ENCODE data around the gene VPS45.

The VPS45 gene

GRCh38 chr1:150073516-150073915 lies 5.9 kb downstream of the VPS45 start:
- DNase-seq: no peak

GRCh38 chr1:150076066-150076465 lies 8.5 kb downstream of the VPS45 start:
- no peak for DNase-seq

DNA sequence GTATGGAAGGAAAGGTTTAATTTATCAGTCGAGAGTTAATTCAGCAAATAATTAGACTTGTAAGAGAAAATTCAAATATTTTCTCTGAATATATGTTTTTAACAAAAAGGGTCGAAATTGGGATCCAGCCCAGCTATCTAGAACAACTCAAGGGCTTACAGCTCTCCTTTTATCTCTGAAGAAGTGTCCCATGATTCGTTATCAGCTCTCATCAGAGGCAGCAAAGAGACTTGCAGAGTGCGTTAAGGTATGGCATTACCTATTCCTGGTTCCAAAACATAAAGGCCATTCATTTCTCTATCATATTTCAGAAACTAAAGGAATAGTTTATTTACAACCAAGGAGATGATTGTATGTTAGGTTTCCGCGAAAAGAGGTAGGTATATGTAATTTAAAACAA lies 9.4 kb downstream of the VPS45 start:
- DNase-seq: no peak

DNA sequence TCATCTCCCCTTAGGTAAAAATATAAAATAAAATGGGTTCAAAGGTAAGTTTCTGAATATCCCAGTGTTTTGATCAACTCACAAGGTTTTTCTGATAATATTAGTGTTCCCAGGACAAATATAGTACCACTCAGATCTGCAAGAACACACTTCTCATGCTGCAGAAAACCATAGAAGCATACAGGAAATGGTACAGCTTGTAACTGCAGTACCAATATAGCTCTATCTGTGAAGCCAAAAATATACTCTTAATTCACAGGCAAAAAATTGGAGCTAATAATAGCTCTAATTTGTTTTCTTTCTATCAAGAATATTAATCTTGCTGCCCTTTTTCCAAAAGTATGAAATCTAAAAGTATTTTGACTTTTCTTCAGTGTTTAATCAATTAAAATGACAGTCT lies 13.2 kb downstream of the VPS45 start:
- DNase-seq: no peak

GRCh38 chr1:150082494-150082893 lies 14.9 kb downstream of the VPS45 start:
- DNase-seq: no peak

DNA sequence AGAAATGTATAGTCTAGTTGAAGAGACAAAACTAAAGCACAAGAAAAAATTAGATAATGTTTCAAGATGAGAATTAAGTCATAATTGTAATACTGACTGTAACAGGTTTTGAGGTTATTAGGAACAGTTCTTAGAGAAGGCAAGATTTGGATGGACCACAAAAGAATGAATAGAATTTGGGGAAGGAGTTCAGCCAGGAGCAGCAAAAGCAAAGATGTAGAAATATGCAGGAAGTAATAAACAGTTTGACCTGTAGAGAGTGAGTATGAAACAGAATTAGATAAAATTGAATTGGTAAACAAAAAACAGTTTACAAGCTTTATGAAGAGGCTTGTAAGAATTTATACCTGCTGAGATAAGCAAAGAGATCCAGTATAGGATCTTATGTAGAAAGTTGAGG lies 16.3 kb downstream of the VPS45 start:
- DNase-seq: no peak

- no peak for DNase-seq
Observed at GRCh38 chr1:150085406-150085805, 17.8 kb downstream of the VPS45 start.

GRCh38 chr1:150087415-150087814 lies 19.8 kb downstream of the VPS45 start:
- DNase-seq: no peak

DNA sequence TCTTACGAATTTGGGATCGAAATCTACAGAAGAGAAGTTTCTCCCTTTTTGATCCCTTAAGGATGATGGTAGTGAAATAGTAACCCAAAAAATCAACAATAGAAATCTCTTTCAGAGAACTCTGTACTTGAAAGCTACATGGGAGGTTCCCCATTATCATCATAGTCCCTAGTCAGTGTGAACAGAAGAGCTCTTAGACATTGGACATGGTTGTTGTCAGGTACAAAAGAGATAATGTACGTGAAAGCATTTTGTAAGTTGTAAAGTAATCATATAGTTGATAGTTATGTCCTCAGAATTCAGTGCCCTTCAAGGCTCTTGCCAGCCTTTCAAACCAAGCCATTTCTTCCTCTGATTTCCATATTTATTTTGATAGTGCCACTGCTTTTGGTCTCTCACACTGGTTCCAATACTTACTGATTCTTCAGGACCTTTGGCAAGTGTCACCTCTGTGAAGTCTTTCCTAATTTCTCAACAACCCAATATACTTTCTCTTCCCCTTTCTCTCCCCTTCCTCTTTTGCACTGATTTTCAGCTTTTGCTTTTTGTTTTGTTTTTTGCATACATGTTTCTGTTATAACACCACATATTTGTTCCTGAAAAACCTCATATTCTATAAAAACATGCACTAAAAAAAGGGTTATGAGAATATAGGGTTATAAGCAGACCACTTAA lies 22.4 kb downstream of the VPS45 start:
- no peak for DNase-seq

- DNase-seq: no peak
Observed at GRCh38 chr1:150092180-150092791, 24.7 kb downstream of the VPS45 start.

GRCh38 chr1:150093805-150094204 lies 26.2 kb downstream of the VPS45 start:
- DNase-seq: no peak

DNA sequence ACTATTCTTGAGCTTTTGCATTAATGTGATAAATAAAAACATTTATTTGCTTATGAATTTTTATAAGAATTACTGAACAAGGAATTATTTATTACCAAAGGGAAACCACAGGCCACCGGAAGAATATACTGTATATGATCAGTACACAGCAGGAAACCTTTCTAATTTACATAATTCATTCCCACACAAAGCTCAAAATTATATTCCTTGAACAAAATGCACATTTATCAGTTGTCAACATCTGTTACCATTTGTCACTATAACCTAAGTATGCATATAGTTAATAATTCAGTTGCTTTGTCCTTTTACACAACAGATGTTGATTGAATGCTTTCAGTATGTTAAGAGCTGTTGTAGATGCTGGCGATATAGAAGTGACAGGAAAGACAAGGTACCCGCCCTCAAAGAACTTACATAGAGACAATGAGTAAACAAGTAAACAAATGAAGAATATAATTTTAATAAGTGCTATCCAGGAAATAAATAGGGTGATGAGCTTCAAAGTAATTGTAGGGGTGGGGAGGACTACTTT lies 27.2 kb downstream of the VPS45 start:
- DNase-seq: no peak

GRCh38 chr1:150102986-150103385 lies 35.4 kb downstream of the VPS45 start:
- DNase-seq: no peak

DNA sequence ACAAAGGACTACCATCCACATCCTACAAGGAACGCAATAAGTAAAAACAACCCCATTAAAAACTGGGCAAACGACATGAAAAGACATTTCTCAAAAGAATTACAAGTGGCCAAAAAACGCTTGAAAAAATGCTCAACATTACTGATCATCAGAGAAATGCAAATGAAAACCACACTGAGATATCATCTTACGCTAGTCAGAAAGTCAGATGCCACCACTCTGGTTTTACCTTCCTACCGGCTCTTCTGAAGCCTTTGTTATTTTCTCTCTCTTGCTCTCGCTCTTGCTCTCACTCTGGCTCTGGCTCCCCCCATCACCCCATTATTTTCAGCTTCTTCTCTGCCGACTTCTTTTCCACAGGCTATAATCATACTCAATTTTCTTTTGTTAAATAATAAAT lies 38.8 kb downstream of the VPS45 start:
- no peak for DNase-seq

- no peak for DNase-seq
Observed at GRCh38 chr1:150109586-150109985, 42.0 kb downstream of the VPS45 start.

DNA sequence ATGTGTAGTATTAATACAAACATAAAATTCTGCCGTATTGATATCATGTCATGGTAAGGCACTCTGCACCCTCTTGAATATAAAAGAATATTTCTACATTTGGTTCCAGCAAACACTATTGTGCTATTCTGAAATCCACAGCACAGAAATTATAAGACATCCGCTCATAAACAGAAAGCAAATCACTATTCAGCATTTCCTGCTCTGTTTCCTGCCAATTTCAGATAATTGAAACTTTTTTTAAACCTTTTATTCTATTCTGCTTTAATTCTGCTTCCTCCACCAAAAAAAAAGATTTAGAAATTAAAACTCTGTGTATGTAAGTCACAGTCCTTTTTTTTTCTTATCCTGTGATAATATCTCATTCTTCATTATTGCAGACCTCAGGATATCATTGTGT lies 42.5 kb downstream of the VPS45 start:
- no peak for DNase-seq

- DNase-seq: no peak
Observed at GRCh38 chr1:150111670-150112069, 44.1 kb downstream of the VPS45 start.

DNA sequence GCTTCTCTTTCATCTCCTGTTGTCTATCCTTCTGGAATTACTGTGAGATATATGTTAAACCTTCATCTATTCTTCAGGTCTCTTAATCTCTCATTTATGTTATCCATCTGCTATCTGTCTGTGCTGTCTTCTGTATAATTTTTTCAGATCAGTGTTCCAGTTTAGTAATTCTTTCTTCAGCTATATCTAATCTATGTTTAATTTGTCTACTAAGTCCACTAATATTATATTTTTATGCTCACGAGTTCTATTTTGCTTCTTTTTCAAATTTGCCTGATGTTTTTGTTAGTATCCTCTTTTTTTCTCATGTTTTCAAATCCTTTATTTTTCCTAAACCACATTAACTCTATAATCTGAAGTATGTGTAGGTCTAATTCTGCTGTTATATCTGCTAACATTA lies 47.5 kb downstream of the VPS45 start:
- no peak for DNase-seq

DNA sequence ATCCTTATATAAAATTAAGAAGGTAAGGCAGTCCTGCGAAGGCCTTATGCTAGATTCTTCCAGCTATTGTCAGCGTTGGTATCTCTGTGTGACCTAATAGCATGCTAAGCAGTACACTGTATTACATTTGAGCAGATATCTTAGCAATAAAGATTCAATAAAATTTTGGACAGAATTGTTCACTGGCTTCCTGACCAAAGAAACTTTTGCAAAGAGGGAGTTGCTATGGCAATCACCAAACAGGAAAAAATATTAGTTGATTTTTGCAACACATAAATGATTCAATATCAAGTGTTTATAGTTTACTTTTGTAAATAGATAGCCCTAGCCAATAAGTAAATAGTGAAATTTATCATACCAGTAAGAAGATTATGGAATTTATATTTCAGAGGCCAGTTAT lies 51.1 kb downstream of the VPS45 start:
- no peak for DNase-seq

GRCh38 chr1:150121236-150121862 lies 53.8 kb downstream of the VPS45 start:
- DNase-seq: no peak

- no peak for DNase-seq
Observed at GRCh38 chr1:150126811-150127210, 59.2 kb downstream of the VPS45 start.

- DNase-seq: no peak
Observed at GRCh38 chr1:150127464-150127863, 59.9 kb downstream of the VPS45 start.

- DNase-seq: no peak
Observed at GRCh38 chr1:150127868-150128267, 60.3 kb downstream of the VPS45 start.

GRCh38 chr1:150132372-150132771 lies 64.8 kb downstream of the VPS45 start:
- no peak for DNase-seq

Data from NCI-H1930 (cell line).